Measurements from ENCODE around the gene LPAR3. TPM values are rescaled to one million over a fixed set of nuclear protein-coding genes. Genes with fewer than 3 reads are reported as not detected.
A peak's percentile ranks its signal among the peaks of the same experiment; 100 is the strongest.

The LPAR3 gene
- polyA plus RNA-seq, 3 donors, result not detected

DNA sequence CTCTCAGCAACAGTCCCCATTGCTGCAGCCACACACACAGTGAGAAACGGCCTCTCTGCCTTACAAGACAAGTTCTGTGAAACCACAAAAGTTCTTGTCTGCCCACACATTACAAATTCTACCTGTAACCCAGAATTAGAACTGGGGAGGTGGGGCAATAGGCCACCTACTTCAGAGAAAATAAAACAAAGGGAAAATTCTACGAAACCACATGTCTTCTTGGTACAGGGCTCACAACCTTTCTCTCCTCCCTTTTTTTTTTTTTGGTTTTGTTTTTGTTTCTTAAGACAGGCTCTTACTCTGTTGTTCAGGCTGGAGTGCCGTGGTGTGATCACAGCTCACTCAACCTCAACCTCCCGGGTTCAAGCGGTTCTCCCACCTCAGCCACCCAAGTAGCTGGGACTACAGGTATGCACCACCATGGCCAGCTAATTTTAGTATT lies 30.2 kb downstream of the LPAR3 start:
- Histone ChIP-seq H3K4me3 (replicated peaks in 1 of 3; ENCODE audit: low read depth in 2 of 3, low read length in 3 of 3) (no peak overlapping the region), H3K9me3 (replicated peaks in 1 of 2; ENCODE audit: control insufficient read depth in 1 of 2, insufficient read depth in 1 of 2, low read length in 2 of 2) (no peaks in the 10 kb centered on the region), H3K27ac (ENCODE audit: low read depth in 1 of 2, low read length in 2 of 2) (no peak overlapping the region), H3K79me2 (ENCODE audit: insufficient read depth, low read length) (no peaks in the 10 kb centered on the region), H3K4me2 (replicated peaks; ENCODE audit: extremely low read depth, low read length, poor library complexity, severe bottlenecking) (no peak overlapping the region), H3K36me3 (replicated peaks in 1 of 2; ENCODE audit: control insufficient read depth in 1 of 2, insufficient read depth in 2 of 2, low read length in 2 of 2) (no peaks in the 10 kb centered on the region), H3K9ac (ENCODE audit: insufficient read depth, low read length, poor library complexity, severe bottlenecking) (no peak overlapping the region), H4K20me1 (ENCODE audit: insufficient read depth, low read length) (no peaks in the 10 kb centered on the region), H3K27me3 (ENCODE audit: control insufficient read depth in 2 of 2, insufficient read depth in 2 of 2, low read length in 2 of 2) (peaks cover 0 to 3% of the 10 kb centered on the region in 2 donors), H3K4me1 (ENCODE audit: control insufficient read depth in 1 of 2, insufficient read depth in 2 of 2, low read length in 2 of 2) (peaks cover 11 to 15% of the 10 kb centered on the region in 2 donors), H2AFZ (ENCODE audit: insufficient read depth, low read depth, low read length, poor library complexity, severe bottlenecking) (no peak overlapping the region)
- TF ChIP-seq, protein P1, sequence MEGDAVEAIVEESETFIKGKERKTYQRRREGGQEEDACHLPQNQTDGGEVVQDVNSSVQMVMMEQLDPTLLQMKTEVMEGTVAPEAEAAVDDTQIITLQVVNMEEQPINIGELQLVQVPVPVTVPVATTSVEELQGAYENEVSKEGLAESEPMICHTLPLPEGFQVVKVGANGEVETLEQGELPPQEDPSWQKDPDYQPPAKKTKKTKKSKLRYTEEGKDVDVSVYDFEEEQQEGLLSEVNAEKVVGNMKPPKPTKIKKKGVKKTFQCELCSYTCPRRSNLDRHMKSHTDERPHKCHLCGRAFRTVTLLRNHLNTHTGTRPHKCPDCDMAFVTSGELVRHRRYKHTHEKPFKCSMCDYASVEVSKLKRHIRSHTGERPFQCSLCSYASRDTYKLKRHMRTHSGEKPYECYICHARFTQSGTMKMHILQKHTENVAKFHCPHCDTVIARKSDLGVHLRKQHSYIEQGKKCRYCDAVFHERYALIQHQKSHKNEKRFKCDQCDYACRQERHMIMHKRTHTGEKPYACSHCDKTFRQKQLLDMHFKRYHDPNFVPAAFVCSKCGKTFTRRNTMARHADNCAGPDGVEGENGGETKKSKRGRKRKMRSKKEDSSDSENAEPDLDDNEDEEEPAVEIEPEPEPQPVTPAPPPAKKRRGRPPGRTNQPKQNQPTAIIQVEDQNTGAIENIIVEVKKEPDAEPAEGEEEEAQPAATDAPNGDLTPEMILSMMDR (IDR thresholded peaks at IDR 0.05), result no peak
- peak overlapping the region in 1 of 7 donors; percentile 9 for H3K27ac Mint-ChIP-seq
- DNase-seq, result no peak
- peaks cover 4 to 8% (median 8%) of the 10 kb centered on the region in 3 donors for H3K27me3 Mint-ChIP-seq (ENCODE audit: low read depth in 3 of 3)
- H3K9me3 Mint-ChIP-seq, result peaks cover 0 to 7% (median 0%) of the 10 kb centered on the region in 7 donors
- intact Hi-C loops (cut with micrococcal nuclease), result no loop called here
- no peak overlapping the region for H3K4me3 Mint-ChIP-seq
- peaks cover 8% of the 10 kb centered on the region for H3K4me1 Mint-ChIP-seq
- no CpG with 5 or more reads among the region's 5 CpGs for WGBS (ENCODE audit: insufficient coverage)
- no peaks in the 10 kb centered on the region for H3K36me3 Mint-ChIP-seq

DNA sequence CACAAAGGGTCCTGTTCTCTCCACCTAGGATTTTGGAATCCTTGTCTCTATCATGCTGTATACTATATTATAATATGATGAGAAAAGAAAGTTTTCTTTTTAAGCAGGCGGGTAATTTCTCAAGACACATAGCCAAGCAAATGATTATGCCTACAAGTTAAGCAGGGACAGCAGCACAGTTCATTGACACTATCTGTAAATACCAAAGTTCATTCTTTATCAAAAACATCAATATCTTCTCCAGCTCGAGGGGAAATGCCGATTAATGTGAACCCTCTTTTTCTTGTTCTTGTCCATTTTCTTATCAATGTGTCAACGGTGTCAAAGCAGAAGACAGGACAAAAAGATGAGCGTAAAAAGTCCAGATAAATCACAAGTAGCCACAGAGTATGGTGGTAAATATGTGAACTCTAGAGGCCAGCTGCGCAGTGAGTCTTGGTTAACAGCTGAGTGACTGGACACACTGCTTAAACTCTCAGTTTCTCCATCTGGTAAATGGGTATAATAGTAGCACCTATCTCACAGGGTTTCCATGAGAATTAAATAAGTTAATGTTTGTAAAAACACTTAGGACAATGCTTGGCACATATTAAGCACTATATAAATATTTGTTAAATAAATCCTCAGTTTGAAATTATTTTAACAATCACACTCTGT lies 30.9 kb downstream of the LPAR3 start:
- intact Hi-C loops (cut with micrococcal nuclease), result no loop called here
- WGBS (ENCODE audit: insufficient coverage), result no CpG with 5 or more reads among the region's 6 CpGs
- Mint-ChIP-seq H3K27ac (no peak overlapping the region), H3K36me3 (no peaks in the 10 kb centered on the region), H3K9me3 (peaks cover 0 to 7% (median 0%) of the 10 kb centered on the region in 7 donors), H3K4me3 (no peak overlapping the region), H3K27me3 (ENCODE audit: low read depth in 3 of 3) (peaks cover 4 to 8% (median 8%) of the 10 kb centered on the region in 3 donors), H3K4me1 (peaks cover 8% of the 10 kb centered on the region)
- Histone ChIP-seq H4K20me1 (ENCODE audit: insufficient read depth, low read length) (no peaks in the 10 kb centered on the region), H3K27me3 (ENCODE audit: control insufficient read depth in 2 of 2, insufficient read depth in 2 of 2, low read length in 2 of 2) (peaks cover 0 to 3% of the 10 kb centered on the region in 2 donors), H3K36me3 (replicated peaks in 1 of 2; ENCODE audit: control insufficient read depth in 1 of 2, insufficient read depth in 2 of 2, low read length in 2 of 2) (no peaks in the 10 kb centered on the region), H3K79me2 (ENCODE audit: insufficient read depth, low read length) (no peaks in the 10 kb centered on the region), H2AFZ (ENCODE audit: insufficient read depth, low read depth, low read length, poor library complexity, severe bottlenecking) (no peak overlapping the region), H3K9ac (ENCODE audit: insufficient read depth, low read length, poor library complexity, severe bottlenecking) (no peak overlapping the region), H3K4me2 (replicated peaks; ENCODE audit: extremely low read depth, low read length, poor library complexity, severe bottlenecking) (no peak overlapping the region), H3K4me1 (ENCODE audit: control insufficient read depth in 1 of 2, insufficient read depth in 2 of 2, low read length in 2 of 2) (peaks cover 11 to 15% of the 10 kb centered on the region in 2 donors), H3K9me3 (replicated peaks in 1 of 2; ENCODE audit: control insufficient read depth in 1 of 2, insufficient read depth in 1 of 2, low read length in 2 of 2) (no peaks in the 10 kb centered on the region), H3K4me3 (replicated peaks in 1 of 3; ENCODE audit: low read depth in 2 of 3, low read length in 3 of 3) (no peak overlapping the region), H3K27ac (ENCODE audit: low read depth in 1 of 2, low read length in 2 of 2) (no peak overlapping the region)
- TF ChIP-seq, protein P1 (IDR thresholded peaks at IDR 0.05), result no peak
- no peak for DNase-seq

Measured in CD14-positive monocyte (primary cell).